ENCODE data around the gene LRRC27.
"Not testable (repeated sequence)": the region's sequence is repeated elsewhere in the genome, so short reads cannot be mapped to it uniquely, and the experiment has no call there.

The LRRC27 gene

DNA sequence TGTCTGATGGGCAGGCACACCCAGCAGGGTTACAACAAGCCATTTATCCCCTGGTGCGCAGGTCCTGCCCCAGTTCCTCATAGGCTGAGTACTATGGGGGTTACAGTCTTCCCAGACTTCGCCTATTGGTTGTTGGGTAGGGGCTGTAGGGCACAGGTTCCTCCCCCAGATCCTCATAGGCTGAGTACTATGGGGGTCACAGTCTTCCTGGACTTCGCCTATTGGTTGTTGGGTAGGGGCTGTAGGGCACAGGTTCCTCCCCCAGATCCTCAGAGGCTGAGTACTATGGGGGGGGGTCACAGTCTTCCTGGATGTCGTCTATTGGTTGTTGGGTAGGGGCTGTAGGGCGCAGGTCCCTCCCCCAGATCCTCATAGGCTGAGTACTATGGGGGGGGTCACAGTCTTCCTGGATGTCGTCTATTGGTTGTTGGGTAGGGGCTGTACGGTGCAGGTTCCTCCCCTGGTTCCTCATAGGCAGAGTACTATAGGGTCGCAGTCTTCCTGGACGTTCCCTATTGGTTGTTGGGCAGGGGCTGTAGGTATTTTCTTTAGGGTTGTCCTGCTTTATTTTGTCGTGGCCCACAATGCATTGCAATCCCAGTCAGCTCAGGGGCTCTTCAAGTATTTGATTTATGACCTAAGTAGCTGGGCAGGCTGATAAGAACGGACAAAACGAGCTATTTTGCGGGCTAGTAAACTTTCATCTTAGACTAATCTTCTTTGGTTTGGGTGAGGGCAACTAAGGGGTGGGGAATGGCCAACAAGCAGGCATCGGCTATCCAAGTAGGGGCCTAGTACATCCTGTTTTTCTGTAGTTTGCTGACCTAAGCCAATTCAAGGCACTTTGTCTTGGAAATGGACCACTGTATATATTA lies 3.4 kb downstream of the LRRC27 start (continued):
- no peak for TF ChIP-seq SNAI2 (CRISPR knock-in tag; IDR thresholded peaks at IDR 0.05)

DNA sequence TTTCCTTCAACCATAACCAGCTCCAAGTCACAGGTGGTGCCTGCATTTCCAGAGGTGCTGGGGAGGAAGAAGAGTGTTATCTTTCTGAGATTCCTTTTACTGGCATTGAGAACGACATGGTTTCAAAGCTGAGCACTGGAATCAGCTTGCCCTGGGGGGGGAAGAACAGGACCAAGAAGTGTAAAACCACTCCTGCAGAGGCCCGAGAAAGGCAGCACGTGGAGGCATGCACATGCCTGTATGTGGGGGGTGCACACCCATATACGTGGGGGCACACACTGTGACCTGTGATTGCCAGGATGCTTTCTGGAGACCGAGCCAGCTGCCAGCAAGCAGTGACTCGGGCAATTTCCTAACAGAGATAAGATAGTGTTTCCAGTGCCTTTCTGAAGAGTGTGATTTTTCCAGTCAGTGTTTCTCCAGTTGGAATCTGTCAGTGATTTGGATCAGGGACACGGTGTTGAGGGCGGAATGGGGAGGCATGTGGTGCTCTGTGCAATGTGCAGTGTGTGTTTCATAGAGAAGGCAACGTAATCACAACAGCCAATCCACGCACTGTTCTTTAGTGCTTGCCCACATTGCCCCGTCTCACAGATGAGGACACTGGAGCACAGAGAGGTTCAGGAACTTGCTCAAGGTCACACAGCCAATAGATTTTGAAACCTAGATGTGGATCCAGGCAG lies 4.2 kb downstream of the LRRC27 start:
- ATAC-seq, result no peak
- TF ChIP-seq BACH2 (CRISPR knock-in tag; IDR thresholded peaks at IDR 0.05; ENCODE audit: borderline replicate concordance), result no peak

DNA sequence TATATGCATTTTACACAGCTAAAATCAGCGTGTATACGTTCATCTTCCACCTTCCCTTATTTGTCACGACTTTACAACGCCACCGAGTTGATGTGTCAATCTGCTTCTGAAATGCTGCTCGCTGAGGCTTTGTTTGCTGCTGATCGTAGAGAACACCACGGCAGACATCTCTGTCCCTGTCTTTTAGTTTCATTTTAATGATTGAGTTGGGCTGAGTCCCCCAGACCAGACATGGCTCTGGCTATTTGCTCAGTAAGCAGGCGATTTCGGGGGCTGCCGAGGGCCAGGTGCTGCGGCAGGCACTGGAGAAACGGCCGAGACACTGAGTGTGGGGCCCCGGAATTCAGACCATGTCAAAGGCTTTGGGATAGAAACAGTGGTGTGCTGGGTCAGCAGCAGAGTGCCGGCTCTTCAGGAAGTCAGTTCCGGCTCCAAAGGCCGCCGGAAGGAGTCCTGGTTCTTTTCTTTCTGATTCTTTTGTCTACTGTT lies 5.0 kb downstream of the LRRC27 start:
- ATAC-seq, result no peak
- TF ChIP-seq CREB5 (CRISPR knock-in tag; IDR thresholded peaks at IDR 0.05; ENCODE audit: low read depth), result no peak
- TF ChIP-seq TOX (CRISPR knock-in tag; IDR thresholded peaks at IDR 0.05; ENCODE audit: borderline replicate concordance), result no peak
- no peak for TF ChIP-seq PPARA (CRISPR knock-in tag; IDR thresholded peaks at IDR 0.05; ENCODE audit: borderline replicate concordance)
- no peak for TF ChIP-seq ZFP30 (CRISPR knock-in tag; IDR thresholded peaks at IDR 0.05)
- no peak for TF ChIP-seq ZNF8 (CRISPR knock-in tag; IDR thresholded peaks at IDR 0.05)
- TF ChIP-seq ZFP3 (CRISPR knock-in tag; IDR thresholded peaks at IDR 0.05), result no peak
- TF ChIP-seq, protein P1, sequence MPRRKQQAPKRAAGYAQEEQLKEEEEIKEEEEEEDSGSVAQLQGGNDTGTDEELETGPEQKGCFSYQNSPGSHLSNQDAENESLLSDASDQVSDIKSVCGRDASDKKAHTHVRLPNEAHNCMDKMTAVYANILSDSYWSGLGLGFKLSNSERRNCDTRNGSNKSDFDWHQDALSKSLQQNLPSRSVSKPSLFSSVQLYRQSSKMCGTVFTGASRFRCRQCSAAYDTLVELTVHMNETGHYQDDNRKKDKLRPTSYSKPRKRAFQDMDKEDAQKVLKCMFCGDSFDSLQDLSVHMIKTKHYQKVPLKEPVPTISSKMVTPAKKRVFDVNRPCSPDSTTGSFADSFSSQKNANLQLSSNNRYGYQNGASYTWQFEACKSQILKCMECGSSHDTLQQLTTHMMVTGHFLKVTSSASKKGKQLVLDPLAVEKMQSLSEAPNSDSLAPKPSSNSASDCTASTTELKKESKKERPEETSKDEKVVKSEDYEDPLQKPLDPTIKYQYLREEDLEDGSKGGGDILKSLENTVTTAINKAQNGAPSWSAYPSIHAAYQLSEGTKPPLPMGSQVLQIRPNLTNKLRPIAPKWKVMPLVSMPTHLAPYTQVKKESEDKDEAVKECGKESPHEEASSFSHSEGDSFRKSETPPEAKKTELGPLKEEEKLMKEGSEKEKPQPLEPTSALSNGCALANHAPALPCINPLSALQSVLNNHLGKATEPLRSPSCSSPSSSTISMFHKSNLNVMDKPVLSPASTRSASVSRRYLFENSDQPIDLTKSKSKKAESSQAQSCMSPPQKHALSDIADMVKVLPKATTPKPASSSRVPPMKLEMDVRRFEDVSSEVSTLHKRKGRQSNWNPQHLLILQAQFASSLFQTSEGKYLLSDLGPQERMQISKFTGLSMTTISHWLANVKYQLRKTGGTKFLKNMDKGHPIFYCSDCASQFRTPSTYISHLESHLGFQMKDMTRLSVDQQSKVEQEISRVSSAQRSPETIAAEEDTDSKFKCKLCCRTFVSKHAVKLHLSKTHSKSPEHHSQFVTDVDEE (CRISPR knock-in tag; IDR thresholded peaks at IDR 0.05), result no peak
- TF ChIP-seq ZNF565 (CRISPR knock-in tag; conservative IDR thresholded peaks at IDR 0.05; ENCODE audit: low read depth), result no peak
- TF ChIP-seq CSDC2 (CRISPR knock-in tag; IDR thresholded peaks at IDR 0.05), result no peak
- TF ChIP-seq PATZ1 (CRISPR knock-in tag; IDR thresholded peaks at IDR 0.05; ENCODE audit: borderline replicate concordance), result no peak
- TF ChIP-seq, protein P2, sequence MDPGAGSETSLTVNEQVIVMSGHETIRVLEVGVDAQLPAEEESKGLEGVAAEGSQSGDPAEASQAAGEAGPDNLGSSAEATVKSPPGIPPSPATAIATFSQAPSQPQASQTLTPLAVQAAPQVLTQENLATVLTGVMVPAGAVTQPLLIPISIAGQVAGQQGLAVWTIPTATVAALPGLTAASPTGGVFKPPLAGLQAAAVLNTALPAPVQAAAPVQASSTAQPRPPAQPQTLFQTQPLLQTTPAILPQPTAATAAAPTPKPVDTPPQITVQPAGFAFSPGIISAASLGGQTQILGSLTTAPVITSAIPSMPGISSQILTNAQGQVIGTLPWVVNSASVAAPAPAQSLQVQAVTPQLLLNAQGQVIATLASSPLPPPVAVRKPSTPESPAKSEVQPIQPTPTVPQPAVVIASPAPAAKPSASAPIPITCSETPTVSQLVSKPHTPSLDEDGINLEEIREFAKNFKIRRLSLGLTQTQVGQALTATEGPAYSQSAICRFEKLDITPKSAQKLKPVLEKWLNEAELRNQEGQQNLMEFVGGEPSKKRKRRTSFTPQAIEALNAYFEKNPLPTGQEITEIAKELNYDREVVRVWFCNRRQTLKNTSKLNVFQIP (CRISPR knock-in tag; IDR thresholded peaks at IDR 0.05; ENCODE audit: borderline replicate concordance, low read depth), result no peak
- no peak for TF ChIP-seq OSR1 (CRISPR knock-in tag; IDR thresholded peaks at IDR 0.05)
- no peak for TF ChIP-seq BACH2 (CRISPR knock-in tag; IDR thresholded peaks at IDR 0.05; ENCODE audit: borderline replicate concordance)
- TF ChIP-seq, protein P3, sequence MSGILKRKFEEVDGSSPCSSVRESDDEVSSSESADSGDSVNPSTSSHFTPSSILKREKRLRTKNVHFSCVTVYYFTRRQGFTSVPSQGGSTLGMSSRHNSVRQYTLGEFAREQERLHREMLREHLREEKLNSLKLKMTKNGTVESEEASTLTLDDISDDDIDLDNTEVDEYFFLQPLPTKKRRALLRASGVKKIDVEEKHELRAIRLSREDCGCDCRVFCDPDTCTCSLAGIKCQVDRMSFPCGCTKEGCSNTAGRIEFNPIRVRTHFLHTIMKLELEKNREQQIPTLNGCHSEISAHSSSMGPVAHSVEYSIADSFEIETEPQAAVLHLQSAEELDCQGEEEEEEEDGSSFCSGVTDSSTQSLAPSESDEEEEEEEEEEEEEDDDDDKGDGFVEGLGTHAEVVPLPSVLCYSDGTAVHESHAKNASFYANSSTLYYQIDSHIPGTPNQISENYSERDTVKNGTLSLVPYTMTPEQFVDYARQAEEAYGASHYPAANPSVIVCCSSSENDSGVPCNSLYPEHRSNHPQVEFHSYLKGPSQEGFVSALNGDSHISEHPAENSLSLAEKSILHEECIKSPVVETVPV (CRISPR knock-in tag; IDR thresholded peaks at IDR 0.05), result no peak
- no peak for TF ChIP-seq ZC3H10 (CRISPR knock-in tag; IDR thresholded peaks at IDR 0.05)
- no peak for TF ChIP-seq ZNF70 (CRISPR knock-in tag; IDR thresholded peaks at IDR 0.05)

GRCh38 chr10:132337854-132338253 lies 5.9 kb downstream of the LRRC27 start:
- ATAC-seq, result not testable (repeated sequence)
